C4-2B (cell line): ENCODE data around the gene PCLO.

Experiments used
- CTCF ChIP-seq: fragments of 450-650 bp; conservative IDR thresholded peaks from 2 replicates; pipeline ENCODE4 v1.5.1; 2017; ENCODE audit warnings: mild to moderate bottlenecking
- ZFX ChIP-seq: fragments of 450-650 bp; IDR thresholded peaks from 2 replicates; pipeline ENCODE4 v1.6.1; 2017

- TF ChIP-seq CTCF (no peak), ZFX (no peak)
Observed at GRCh38 chr7:83130191-83130590, 32.5 kb downstream of the PCLO start.
